Stimulated activated CD4-positive, alpha-beta T cell treated with anti-CD3 and anti-CD28 coated beads, Interleukin-4, amount 100 ng/mL, for 48 hours (primary cell): Measurements from ENCODE around the gene SHROOM3.
"Not testable (repeated sequence)": the region's sequence is repeated elsewhere in the genome, so short reads cannot be mapped to it uniquely, and the experiment has no call there.

Experiments used
- DNase-seq, 2 donors: peaks; one replicate each; pipeline ENCODE4 v3.0.0-alpha.2; 2020; ENCODE audit warnings: low read depth in 2 of 2

Gene SHROOM3

DNA sequence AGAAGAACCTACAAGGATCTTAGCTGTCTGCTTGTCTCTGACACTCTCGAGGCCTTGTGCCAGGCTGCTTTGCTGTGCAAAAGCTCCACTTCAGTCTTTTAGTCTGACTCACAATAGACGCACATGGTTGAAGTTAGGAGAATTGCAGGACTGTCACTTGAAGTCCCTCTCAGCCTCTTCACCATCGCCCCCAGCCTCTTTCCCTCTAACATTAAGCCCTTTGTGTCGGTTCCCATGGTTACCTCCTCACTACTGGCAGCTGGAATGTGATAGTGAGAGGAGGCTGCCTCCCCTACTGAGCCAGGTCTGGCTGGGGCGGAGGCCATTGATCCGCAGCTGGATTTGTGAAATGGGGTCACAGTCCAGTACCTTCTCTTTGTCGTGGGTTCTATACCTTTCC lies 261.1 kb downstream of the SHROOM3 start:
- no peak for DNase-seq

DNA sequence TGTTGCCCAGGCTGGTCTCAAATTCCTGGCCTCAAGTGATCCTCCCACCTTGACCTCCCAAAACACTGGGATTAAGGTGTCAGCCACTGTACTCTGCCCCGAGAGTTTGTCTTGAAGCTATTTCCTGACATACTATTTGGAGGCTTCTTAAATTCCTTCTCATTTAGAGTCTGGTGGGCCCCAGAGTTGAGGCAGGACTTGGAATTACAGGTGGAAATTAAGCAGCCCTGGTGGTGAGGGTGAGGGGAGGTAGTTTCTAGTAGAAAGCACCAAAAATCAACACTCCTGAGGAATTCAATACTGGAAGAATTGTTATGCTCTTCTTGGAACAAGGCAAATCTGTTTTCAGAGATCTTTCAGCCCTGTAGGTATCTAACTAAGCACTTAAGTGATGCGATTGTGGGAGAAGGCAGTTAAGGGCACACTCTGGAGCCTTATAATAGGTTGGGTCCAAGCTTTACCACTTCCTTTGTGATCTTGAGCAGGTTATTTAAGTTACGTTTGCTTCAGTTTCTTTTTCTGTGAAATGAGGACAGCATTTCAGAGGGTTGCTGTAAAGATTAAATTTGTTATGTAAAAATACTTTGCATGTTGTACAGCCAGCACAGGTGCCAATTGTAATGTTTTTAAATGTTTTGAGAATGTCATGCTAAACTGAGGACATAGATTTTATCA lies 262.2 kb downstream of the SHROOM3 start:
- DNase-seq = no peak

GRCh38 chr4:76698141-76698540 lies 263.1 kb downstream of the SHROOM3 start:
- DNase-seq = no peak

GRCh38 chr4:76699751-76700310 lies 264.8 kb downstream of the SHROOM3 start:
- DNase-seq = no peak

GRCh38 chr4:76702440-76703122 lies 267.6 kb downstream of the SHROOM3 start:
- no peak for DNase-seq

DNA sequence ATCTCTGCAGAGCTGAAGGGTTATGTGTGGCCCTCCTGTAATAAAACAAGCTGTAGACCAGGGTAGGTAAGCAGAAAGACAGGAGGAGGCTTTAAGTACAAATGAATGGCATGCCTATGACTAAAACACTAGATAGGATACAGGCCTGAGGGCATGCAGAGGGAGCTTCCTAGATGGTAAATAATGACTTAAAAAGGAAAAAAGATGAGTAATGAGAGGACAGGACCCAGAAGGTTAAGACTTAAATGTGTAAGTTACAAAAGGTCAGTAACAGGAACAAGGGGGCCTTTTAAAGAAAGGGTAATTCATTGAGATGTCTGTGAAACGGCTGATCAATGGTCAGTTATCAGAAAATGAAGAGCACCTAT lies 268.1 kb downstream of the SHROOM3 start:
- DNase-seq = no peak

GRCh38 chr4:76703676-76704075 lies 268.6 kb downstream of the SHROOM3 start:
- no peak for DNase-seq

DNA sequence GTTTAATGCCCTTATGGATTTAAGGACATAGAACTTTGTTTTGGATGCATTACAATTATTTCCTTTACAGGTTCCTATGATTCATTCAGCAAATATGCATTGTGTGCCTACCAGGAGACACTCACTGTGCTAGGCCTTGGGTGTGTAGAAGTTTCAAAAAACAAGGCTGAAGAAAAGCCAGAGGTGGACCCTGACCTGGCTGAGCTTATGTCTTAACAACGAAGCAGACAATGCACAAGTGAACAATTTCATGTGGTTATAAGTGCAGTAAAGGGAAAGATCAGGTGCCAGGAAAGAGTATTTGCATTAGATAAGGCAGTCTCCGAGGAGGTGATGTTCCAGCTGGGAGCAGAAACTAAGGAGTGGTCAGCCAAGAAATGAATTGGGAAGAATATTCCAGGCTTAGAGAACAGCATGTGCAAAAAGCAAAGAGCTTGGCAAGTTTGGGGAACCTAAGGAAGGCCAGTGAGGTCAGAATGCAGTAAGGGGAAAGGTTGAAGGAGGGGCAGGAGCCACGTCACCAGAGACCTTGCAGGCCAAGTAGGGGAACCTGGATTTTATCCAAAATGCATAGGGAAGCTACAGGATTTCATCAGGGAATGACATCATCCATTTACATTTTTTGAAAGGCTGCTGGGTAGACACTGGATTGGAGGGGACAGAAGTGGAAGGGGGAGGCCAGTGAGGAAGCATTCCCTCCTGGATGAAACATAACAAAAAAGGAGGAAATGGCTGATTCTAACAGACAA lies 269.3 kb downstream of the SHROOM3 start:
- DNase-seq = no peak

DNA sequence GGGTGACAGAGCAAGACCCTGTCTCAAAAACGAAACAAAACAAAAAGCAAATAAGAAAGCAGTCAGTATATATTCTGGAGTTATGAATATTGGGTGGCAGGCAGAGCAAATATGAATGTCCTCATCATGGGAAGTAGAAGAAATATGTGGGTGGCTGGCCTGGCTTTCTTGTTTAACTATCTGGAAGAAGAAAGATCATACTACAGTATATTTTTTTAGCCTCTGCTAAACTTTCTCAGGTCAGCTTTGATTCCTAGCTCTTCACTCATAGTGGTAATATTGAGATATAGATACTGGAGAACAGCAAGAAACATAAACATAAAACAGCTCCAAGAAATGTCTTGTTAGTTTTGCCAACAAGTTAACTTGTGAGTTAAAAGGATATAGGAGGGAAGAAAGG lies 270.4 kb downstream of the SHROOM3 start:
- DNase-seq = no peak

- DNase-seq = no peak
These were observed 271.6 kb downstream of the SHROOM3 start for GRCh38 chr4:76706581-76706980.

- DNase-seq = no peak
These were observed 274.1 kb downstream of the SHROOM3 start for GRCh38 chr4:76708971-76709771.

DNA sequence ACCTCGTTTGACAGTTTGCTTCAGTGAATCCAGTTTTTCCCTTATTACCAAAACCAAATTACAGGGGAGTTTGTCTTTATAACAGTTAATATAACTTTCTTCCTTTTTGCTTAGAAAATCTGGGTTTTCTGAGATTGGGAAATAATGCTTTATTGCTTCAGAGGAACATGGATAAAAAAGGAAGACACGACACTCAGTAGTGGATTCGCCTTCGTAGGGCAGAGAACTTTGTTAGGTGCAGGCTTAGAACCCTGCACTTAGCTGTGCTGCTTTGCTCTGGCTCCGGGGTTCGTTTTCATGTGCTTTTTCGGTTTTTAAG lies 274.7 kb downstream of the SHROOM3 start:
- no peak for DNase-seq

- DNase-seq = no peak
These were observed 277.5 kb downstream of the SHROOM3 start for GRCh38 chr4:76712564-76712963.

- no peak for DNase-seq
These were observed 279.2 kb downstream of the SHROOM3 start for GRCh38 chr4:76714226-76714625.

DNA sequence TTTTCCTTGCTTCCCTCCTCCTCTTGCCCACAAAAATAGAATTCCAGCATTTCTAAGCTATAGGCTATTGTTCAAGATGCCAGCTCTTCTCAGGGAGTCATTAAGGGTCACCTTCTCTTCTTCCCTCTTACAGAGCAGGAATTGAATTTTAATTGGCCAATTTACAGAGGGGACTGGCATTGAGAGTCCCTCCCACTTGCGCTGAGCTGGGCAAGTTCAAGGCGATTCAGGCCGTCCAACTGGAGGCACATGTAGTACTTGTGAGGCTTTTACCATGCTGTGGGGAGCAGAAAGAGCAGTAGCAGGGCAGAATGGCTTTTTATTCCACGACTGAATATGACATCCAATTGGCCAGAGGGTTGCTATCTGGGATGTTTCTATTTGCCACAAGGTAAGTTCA lies 281.0 kb downstream of the SHROOM3 start:
- DNase-seq = no peak

DNA sequence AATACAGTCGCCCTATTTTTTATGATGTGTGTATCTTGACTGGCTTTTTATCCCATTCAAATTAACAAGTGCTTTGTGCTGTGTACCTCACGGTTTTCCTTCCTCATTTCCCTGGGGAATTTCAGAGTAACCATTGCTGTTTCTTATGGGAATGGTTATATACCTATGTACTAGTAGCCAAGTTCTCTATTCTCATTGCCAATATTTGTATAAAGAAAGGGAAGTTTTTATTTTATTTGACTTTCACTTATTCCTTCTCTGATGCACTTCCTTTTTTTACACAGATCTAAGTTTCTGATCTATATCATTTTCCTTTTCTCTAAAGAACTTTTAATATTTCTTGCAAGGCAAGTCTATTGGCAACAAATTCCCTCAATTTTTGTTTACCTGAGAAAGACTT lies 281.6 kb downstream of the SHROOM3 start:
- no peak for DNase-seq

- DNase-seq = no peak
These were observed 282.4 kb downstream of the SHROOM3 start for GRCh38 chr4:76717431-76717830.

GRCh38 chr4:76718021-76718420 lies 283.0 kb downstream of the SHROOM3 start:
- DNase-seq = no peak

DNA sequence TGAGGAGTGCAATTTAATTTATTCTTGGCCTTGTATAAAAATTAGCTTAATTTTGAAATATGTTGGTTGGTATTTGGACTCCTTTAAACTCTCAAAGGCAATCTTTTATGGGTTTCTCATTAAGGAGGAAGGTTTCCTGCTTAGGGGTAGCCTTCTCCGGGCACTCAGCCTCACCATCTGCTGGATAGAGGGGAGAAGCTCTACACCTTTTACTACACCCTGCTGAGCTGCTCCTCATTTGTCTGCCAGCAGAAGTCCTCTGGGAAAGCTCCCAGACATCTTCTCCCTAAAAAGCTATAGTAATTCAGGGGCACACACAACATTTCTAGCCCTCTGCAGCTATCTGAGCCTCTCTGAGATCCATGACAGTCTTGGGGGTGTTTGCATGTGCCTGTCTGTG lies 283.8 kb downstream of the SHROOM3 start:
- no peak for DNase-seq

DNA sequence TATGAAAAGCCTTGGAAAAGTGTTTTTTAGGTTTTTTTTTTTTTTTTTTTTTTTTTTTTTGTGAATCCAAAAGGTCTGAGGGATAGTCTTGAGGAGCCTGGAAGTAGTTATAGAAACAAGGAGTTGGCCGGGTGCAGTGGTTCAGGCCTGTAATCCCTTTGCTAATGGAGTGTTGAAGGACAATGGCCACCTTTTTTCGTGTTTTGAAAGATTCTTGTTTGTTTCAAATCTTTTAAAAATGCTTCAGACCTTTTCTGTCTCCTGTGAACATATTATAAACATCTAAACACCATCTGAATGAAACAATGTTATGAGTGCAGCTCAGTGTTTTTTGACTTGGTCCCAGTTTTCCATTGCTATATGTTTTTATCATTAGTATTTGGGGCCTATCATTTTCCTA lies 285.1 kb downstream of the SHROOM3 start:
- no peak for DNase-seq

DNA sequence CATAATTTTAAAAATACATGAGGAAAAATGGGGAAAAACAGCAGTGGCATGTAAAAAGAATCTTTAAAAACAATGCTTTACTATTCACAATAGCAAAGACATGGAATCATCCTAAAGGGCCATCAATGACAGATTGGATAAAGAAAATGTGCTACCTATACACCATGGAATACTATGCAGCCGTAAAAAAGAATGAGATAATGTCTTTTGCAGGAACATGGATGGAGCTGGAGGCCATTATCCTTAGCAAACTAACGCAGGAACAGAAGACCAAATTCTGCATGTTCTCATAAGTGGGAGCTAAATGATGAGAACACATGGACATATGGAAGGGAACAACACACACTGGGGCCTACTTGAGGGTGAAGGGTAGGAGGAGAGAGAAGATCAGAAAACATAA lies 287.1 kb downstream of the SHROOM3 start:
- DNase-seq = not testable (repeated sequence)

DNA sequence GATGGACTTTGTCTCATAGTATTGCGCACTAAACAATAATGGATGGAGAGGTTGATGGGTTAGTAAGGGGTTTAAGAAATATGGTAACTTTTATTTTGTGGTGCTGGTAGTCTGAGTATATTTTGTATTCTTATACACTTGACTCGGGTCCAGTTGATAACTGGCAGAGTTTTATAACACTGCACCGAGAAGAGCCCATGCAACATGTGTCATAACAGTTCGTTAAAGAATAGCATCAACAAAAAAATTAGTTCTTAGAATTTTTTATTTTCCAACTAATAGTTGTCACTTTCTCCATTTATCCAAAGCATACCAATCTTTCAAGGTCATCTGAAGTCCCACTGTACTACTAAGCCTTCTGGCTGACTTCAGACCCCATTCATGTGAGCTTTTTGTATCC lies 287.8 kb downstream of the SHROOM3 start:
- DNase-seq = no peak
